Activated CD4-positive, CD25-positive, alpha-beta regulatory T cell treated with anti-CD3 and anti-CD28 coated beads, Interleukin-2, amount 50 U/mL, for 72 hours (primary cell): ENCODE measurements around the gene CNN1.
"Not testable (repeated sequence)": the region's sequence is repeated elsewhere in the genome, so short reads cannot be mapped to it uniquely, and the experiment has no call there.

Experiments used
- DNase-seq: peaks from one replicate; pipeline ENCODE4 v3.0.0; 2021

CNN1 gene

GRCh38 chr19:11534948-11535347 is 3.7 kb upstream of the CNN1 start:
- DNase-seq = no peak

GRCh38 chr19:11535792-11536595 is 2.7 kb upstream of the CNN1 start:
- DNase-seq = peak; percentile 95

GRCh38 chr19:11539495-11540365 is 1.1 kb downstream of the CNN1 start:
- no peak for DNase-seq

- DNase-seq = no peak
These were observed 2.0 kb downstream of the CNN1 start for GRCh38 chr19:11540645-11541044.

GRCh38 chr19:11541238-11541637 is 2.6 kb downstream of the CNN1 start:
- DNase-seq = no peak

GRCh38 chr19:11547929-11548700 is 9.5 kb downstream of the CNN1 start:
- DNase-seq = no peak

GRCh38 chr19:11549386-11549953 is 10.8 kb downstream of the CNN1 start:
- no peak for DNase-seq

- no peak for DNase-seq
These were observed 11.6 kb downstream of the CNN1 start for GRCh38 chr19:11550265-11550664.

GRCh38 chr19:11551603-11552235 is 13.1 kb downstream of the CNN1 start:
- no peak for DNase-seq

GRCh38 chr19:11552666-11553372 is 14.2 kb downstream of the CNN1 start:
- no peak for DNase-seq

GRCh38 chr19:11554160-11554559 is 15.5 kb downstream of the CNN1 start:
- DNase-seq = no peak

- no peak for DNase-seq
These were observed 16.6 kb downstream of the CNN1 start for GRCh38 chr19:11555246-11555645.

- no peak for DNase-seq
These were observed 18.2 kb downstream of the CNN1 start for GRCh38 chr19:11556634-11557420.

GRCh38 chr19:11558881-11559828 is 20.5 kb downstream of the CNN1 start, which contains the start of gene ELOF1:
TSS of gene ELOF1 (minus strand) at chr19:11559230. CDS start at chr19:11554347, 4,883 bp downstream.
- peak; percentile 95 for DNase-seq

GRCh38 chr19:11560404-11561051 is 21.9 kb downstream of the CNN1 start:
- DNase-seq = no peak

- no peak for DNase-seq
These were observed 24.9 kb downstream of the CNN1 start for GRCh38 chr19:11563532-11563931.

- not testable (repeated sequence) for DNase-seq
These were observed 25.6 kb downstream of the CNN1 start for GRCh38 chr19:11564082-11564807.

GRCh38 chr19:11565649-11565980 is 27.0 kb downstream of the CNN1 start:
- DNase-seq = not testable (repeated sequence)
